WTC11 (cell line): ENCODE data around the gene FZR1. TPM values are rescaled to one million over a fixed set of nuclear protein-coding genes. Genes with fewer than 3 reads are reported as not detected.

ENCODE experiments used
- ATAC-seq: fragments of 200-7000 bp; cut with Tn5 transposase; 2 replicates; pipeline ENCODE4 v1.10.0; 2021; ENCODE audit warnings: mild to moderate bottlenecking, moderate library complexity
- CTCF ChIA-PET: fragments of 300-600 bp; sonication (Branson Sonifier 250); formaldehyde crosslinking; loops from one replicate; lab custom pipeline; 2021; ENCODE audit warnings: antibody characterized with exemption; lab: Charles Lee
- POLR2A ChIA-PET: fragments of 350-600 bp; sonication (Branson Sonifier 250); formaldehyde crosslinking; loops from one replicate; lab custom pipeline; 2021; ENCODE audit warnings: antibody characterized with exemption; lab: Charles Lee
- DNase-seq: peaks from one replicate; pipeline ENCODE4 v3.0.0; 2021; ENCODE audit warnings: low spot score
- H3K27ac Mint-ChIP-seq: 2 replicates; pipeline ENCODE4 v1.8.0; 2021; ENCODE audit warnings: mixed read lengths
- H3K27me3 Mint-ChIP-seq: 2 replicates; pipeline ENCODE4 v1.8.0; 2021; ENCODE audit warnings: low read depth, mild to moderate bottlenecking, moderate library complexity, mixed read lengths
- H3K36me3 Mint-ChIP-seq: 2 replicates; pipeline ENCODE4 v1.8.0; 2021; ENCODE audit warnings: mixed read lengths
- H3K4me1 Mint-ChIP-seq: 2 replicates; pipeline ENCODE4 v1.8.0; 2022; ENCODE audit warnings: mixed read lengths
- H3K4me3 Mint-ChIP-seq: 2 replicates; pipeline ENCODE4 v1.8.0; 2021; ENCODE audit warnings: mild to moderate bottlenecking, moderate library complexity, mixed read lengths
- H3K9me3 Mint-ChIP-seq: 2 replicates; pipeline ENCODE4 v1.8.0; 2021; ENCODE audit warnings: mixed read lengths
- AFF4 ChIP-seq: sonication (generic); formaldehyde crosslinking; IDR thresholded peaks from 2 replicates; pipeline ENCODE4 v1.8.1; 2023; ENCODE audit warnings: mild to moderate bottlenecking, missing genetic modification reagents, borderline replicate concordance
- E2F4 ChIP-seq: sonication (generic); formaldehyde crosslinking; IDR thresholded peaks from 2 replicates; pipeline ENCODE4 v1.8.1; 2022; ENCODE audit warnings: low read depth, mild to moderate bottlenecking, moderate library complexity, missing genetic modification reagents, borderline replicate concordance
- ELF4 ChIP-seq: sonication (generic); formaldehyde crosslinking; IDR thresholded peaks from 2 replicates; pipeline ENCODE4 v1.8.1; 2022; ENCODE audit warnings: low read depth, mild to moderate bottlenecking, moderate library complexity, missing genetic modification reagents
- JAZF1 ChIP-seq: fragments of 250-450 bp; sonication (Bioruptor Pico); IDR thresholded peaks from 2 replicates; pipeline ENCODE4 v1.9.0; 2021; ENCODE audit warnings: moderate library complexity, mild to moderate bottlenecking, inconsistent platforms
- PRRX2 ChIP-seq: fragments of 250-450 bp; sonication (Bioruptor Pico); IDR thresholded peaks from 2 replicates; pipeline ENCODE4 v1.8.0; 2021; ENCODE audit warnings: mild to moderate bottlenecking
- SMAD3 ChIP-seq: sonication (generic); formaldehyde crosslinking; IDR thresholded peaks from 2 replicates; pipeline ENCODE4 v1.8.0; 2022; ENCODE audit warnings: missing genetic modification reagents, mild to moderate bottlenecking, borderline replicate concordance
- SP1 ChIP-seq: sonication (generic); formaldehyde crosslinking; conservative IDR thresholded peaks from 2 replicates; pipeline ENCODE4 v1.8.1; 2022; ENCODE audit warnings: missing genetic modification reagents
- TEAD1 ChIP-seq: sonication (generic); formaldehyde crosslinking; IDR thresholded peaks from 2 replicates; pipeline ENCODE4 v1.8.0; 2022; ENCODE audit warnings: mild to moderate bottlenecking, missing genetic modification reagents
- TEAD4 ChIP-seq: sonication (generic); formaldehyde crosslinking; IDR thresholded peaks from 2 replicates; pipeline ENCODE4 v1.8.0; 2022; ENCODE audit warnings: mild to moderate bottlenecking, missing genetic modification reagents
- ZBTB21 ChIP-seq: sonication (generic); formaldehyde crosslinking; IDR thresholded peaks from 2 replicates; pipeline ENCODE4 v1.8.1; 2023; ENCODE audit warnings: mild to moderate bottlenecking, missing genetic modification reagents, borderline replicate concordance
- ZBTB43 ChIP-seq: sonication (generic); formaldehyde crosslinking; IDR thresholded peaks from 2 replicates; pipeline ENCODE4 v1.8.1; 2023; ENCODE audit warnings: mild to moderate bottlenecking, missing genetic modification reagents
- ZNF532 ChIP-seq: fragments of 250-450 bp; sonication (Bioruptor Pico); IDR thresholded peaks from 2 replicates; pipeline ENCODE4 v1.9.0; 2021; ENCODE audit warnings: mild to moderate bottlenecking, borderline replicate concordance
- total RNA-seq: library from RNA; stranded (reverse); gene quantifications from 3 replicates; pipeline ENCODE4 v1.2.3, GENCODE V29; 2021
- TF ChIP-seq, protein P1 (sequence below): fragments of 250-450 bp; sonication (Bioruptor Pico); IDR thresholded peaks from 2 replicates; pipeline ENCODE4 v1.9.0; 2021; ENCODE audit warnings: mild to moderate bottlenecking
- TF ChIP-seq, protein P2 (sequence below): sonication (generic); formaldehyde crosslinking; IDR thresholded peaks from 2 replicates; pipeline ENCODE4 v1.8.0; 2023; ENCODE audit warnings: mild to moderate bottlenecking, missing genetic modification reagents
- TF ChIP-seq, protein P3 (sequence below): sonication (generic); formaldehyde crosslinking; IDR thresholded peaks from 2 replicates; pipeline ENCODE4 v1.8.1; 2023; ENCODE audit warnings: mild to moderate bottlenecking, missing genetic modification reagents, moderate library complexity

FZR1 gene
- total RNA-seq, 1 experiment from 2014 or later: 60.8 TPM

- no peak for TF ChIP-seq AFF4 (CRISPR knock-in tag)
- no peak for TF ChIP-seq JAZF1
- TF ChIP-seq, protein P1, sequence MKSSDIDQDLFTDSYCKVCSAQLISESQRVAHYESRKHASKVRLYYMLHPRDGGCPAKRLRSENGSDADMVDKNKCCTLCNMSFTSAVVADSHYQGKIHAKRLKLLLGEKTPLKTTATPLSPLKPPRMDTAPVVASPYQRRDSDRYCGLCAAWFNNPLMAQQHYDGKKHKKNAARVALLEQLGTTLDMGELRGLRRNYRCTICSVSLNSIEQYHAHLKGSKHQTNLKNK (CRISPR knock-in tag): no peak
- no peak for TF ChIP-seq ELF4
- no peak for TF ChIP-seq SMAD3 (CRISPR knock-in tag)
- no peak for TF ChIP-seq SP1 (CRISPR knock-in tag)
- TF ChIP-seq, protein P2, sequence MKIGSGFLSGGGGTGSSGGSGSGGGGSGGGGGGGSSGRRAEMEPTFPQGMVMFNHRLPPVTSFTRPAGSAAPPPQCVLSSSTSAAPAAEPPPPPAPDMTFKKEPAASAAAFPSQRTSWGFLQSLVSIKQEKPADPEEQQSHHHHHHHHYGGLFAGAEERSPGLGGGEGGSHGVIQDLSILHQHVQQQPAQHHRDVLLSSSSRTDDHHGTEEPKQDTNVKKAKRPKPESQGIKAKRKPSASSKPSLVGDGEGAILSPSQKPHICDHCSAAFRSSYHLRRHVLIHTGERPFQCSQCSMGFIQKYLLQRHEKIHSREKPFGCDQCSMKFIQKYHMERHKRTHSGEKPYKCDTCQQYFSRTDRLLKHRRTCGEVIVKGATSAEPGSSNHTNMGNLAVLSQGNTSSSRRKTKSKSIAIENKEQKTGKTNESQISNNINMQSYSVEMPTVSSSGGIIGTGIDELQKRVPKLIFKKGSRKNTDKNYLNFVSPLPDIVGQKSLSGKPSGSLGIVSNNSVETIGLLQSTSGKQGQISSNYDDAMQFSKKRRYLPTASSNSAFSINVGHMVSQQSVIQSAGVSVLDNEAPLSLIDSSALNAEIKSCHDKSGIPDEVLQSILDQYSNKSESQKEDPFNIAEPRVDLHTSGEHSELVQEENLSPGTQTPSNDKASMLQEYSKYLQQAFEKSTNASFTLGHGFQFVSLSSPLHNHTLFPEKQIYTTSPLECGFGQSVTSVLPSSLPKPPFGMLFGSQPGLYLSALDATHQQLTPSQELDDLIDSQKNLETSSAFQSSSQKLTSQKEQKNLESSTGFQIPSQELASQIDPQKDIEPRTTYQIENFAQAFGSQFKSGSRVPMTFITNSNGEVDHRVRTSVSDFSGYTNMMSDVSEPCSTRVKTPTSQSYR: no peak
- TF ChIP-seq, protein P3, sequence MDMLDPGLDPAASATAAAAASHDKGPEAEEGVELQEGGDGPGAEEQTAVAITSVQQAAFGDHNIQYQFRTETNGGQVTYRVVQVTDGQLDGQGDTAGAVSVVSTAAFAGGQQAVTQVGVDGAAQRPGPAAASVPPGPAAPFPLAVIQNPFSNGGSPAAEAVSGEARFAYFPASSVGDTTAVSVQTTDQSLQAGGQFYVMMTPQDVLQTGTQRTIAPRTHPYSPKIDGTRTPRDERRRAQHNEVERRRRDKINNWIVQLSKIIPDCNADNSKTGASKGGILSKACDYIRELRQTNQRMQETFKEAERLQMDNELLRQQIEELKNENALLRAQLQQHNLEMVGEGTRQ (CRISPR knock-in tag): no peak
- no peak for TF ChIP-seq TEAD4 (CRISPR knock-in tag)
- no peak for TF ChIP-seq ZBTB21 (CRISPR knock-in tag)
- TF ChIP-seq TEAD1 (CRISPR knock-in tag): no peak
These were observed 30.5 kb downstream of the FZR1 start (continued) for GRCh38 chr19:3536429-3537100.

GRCh38 chr19:3537101-3537437, 31.0 kb downstream of the FZR1 start:
- H3K27ac Mint-ChIP-seq: no peak overlapping the region; the same call in 1 of the 2 replicates
- H3K9me3 Mint-ChIP-seq: peaks cover 4% of the 10 kb centered on the region
- DNase-seq (no peak), ATAC-seq (no peak)
- H3K36me3 Mint-ChIP-seq: peaks cover 29% of the 10 kb centered on the region
- no peaks in the 10 kb centered on the region for H3K27me3 Mint-ChIP-seq
- POLR2A ChIA-PET: no interaction called here
- H3K4me1 Mint-ChIP-seq: peaks cover 9% of the 10 kb centered on the region
- no peak overlapping the region for H3K4me3 Mint-ChIP-seq
- CTCF ChIA-PET: interaction anchor here (0.6 to 3.9 kb wide), 5 partner anchors 8 to 730 kb away, joined by 3 to 22 read pairs (median 5); no protein-coding TSS in a partner anchor
- TF ChIP-seq ZBTB43: no peak
- TF ChIP-seq ZNF532: no peak
- no peak for TF ChIP-seq E2F4 (CRISPR knock-in tag)
- no peak for TF ChIP-seq AFF4 (CRISPR knock-in tag)
- no peak for TF ChIP-seq PRRX2 (CRISPR knock-in tag)
